ENCODE results near the gene PARN. TPM values are rescaled to one million over a fixed set of nuclear protein-coding genes. Genes with fewer than 3 reads are reported as not detected.
"Not testable (repeated sequence)": the region's sequence is repeated elsewhere in the genome, so short reads cannot be mapped to it uniquely, and the experiment has no call there.

PARN gene
- total and polyA plus RNA-seq, 12 donors = 11.7 to 121 (median 35.6) TPM

DNA sequence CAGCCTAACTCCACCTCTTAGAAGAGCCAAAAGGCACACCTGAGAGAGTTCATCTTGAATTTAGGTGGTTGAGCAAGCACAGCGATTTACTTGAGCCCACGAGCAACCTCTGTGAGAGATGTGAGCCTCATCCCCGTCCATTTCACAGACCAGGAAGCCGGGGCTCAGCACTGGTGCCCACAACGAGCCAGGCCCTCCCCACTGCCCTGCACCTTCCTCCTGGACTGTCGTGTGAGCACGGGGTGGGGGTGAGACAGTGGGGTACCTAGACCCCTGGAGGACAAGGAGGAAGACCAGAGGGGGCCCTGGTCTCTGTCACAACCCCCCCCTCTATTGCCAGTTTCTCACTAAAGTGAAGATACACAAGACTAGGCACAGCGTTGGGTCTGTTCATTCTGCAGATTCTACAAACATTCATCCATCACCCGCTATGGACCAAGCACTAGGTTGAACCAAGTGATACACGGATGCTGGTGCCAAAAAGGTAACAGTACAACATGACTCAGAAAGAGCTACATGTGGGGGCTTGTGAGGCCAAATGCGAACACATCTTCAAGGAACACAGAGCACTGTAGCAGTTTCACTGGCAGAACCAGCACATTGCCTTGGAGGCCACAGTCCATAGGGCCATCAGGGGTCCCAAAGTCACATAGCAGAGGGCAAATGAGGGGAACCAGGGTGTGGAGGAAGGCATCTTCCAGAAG is 231.9 kb downstream of the PARN start:
- H3K4me3 ChIP-seq = no peak overlapping the region
- no peaks in the 10 kb centered on the region for H3K27me3 ChIP-seq
- intact Hi-C loops (cut with DNase I) = no loop called here
- H3K9me3 ChIP-seq (replicated peaks in 1 of 3) = no peaks in the 10 kb centered on the region
- H3K36me3 ChIP-seq (replicated peaks in 1 of 2) = no peaks in the 10 kb centered on the region
- 82 to 93% (median 87%) methylated on average over 5 to 11 of the region's 11 CpGs for WGBS, 4 donors
- TF ChIP-seq, protein P1, sequence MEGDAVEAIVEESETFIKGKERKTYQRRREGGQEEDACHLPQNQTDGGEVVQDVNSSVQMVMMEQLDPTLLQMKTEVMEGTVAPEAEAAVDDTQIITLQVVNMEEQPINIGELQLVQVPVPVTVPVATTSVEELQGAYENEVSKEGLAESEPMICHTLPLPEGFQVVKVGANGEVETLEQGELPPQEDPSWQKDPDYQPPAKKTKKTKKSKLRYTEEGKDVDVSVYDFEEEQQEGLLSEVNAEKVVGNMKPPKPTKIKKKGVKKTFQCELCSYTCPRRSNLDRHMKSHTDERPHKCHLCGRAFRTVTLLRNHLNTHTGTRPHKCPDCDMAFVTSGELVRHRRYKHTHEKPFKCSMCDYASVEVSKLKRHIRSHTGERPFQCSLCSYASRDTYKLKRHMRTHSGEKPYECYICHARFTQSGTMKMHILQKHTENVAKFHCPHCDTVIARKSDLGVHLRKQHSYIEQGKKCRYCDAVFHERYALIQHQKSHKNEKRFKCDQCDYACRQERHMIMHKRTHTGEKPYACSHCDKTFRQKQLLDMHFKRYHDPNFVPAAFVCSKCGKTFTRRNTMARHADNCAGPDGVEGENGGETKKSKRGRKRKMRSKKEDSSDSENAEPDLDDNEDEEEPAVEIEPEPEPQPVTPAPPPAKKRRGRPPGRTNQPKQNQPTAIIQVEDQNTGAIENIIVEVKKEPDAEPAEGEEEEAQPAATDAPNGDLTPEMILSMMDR (IDR thresholded peaks at IDR 0.05) = no peak
- TF ChIP-seq POLR2A (IDR thresholded peaks at IDR 0.05) = no peak
- H3K4me1 ChIP-seq (replicated peaks in 1 of 2) = peaks cover 12 to 21% of the 10 kb centered on the region in 2 donors
- no peak overlapping the region for H3K27ac ChIP-seq
- DNase-seq = no peak

DNA sequence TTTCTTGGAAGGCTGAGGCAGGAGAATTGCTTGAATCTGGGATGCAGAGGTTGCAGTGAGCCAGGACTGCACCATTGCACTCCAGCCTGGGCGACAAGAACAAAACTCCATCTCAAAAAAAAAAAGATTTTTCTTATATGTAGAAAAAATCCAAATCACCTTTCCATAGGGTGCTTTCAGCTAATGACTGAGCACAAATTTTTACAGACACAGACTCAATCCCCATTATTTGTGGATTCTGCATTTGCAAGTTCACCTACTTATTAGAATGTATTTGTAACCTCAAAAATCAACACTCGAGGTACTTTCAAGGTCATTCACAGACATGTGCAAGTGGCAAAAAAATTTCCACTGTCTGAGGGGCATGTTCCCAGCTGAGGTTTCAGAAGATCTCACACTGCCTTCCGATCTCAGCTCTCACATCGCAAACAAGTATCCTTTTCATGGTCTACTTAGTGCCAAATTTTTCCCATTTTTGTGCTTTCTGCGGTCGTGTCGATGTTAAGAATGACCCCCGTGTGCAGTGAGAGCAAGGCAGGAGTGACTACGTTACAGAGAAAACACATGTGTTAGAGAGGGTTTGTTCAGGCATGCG is 234.3 kb downstream of the PARN start:
- WGBS, 4 donors = 74 to 83% (median 76%) methylated on average over 9 to 10 of the region's 10 CpGs
- intact Hi-C loops (cut with DNase I); H3K4me3 ChIP-seq; H3K27me3 ChIP-seq; H3K9me3 ChIP-seq (replicated peaks in 1 of 3); H3K27ac ChIP-seq; H3K36me3 ChIP-seq (replicated peaks in 1 of 2); DNase-seq: not testable (repeated sequence)
- H3K4me1 ChIP-seq (replicated peaks in 1 of 2) = peaks cover 12 to 21% of the 10 kb centered on the region in 2 donors

DNA sequence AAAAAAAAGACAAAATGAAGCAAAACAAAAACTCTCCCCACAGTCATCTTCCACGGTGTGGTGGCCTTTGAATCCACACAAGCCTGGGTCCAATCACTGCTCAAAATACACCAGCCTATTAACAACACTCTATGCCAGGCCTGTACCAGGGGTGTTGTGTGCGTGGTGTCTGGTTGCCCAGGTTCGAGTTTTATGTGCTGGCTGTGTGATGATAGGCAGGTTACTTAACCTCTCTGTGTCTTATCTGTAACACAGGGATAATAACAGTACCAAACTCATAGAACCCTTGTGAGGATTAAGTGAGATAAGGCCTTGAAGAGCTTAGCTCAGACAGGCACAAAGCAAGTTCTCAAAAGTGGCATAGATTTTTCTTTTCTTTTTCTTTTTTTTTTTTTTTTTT is 235.2 kb downstream of the PARN start:
- H3K36me3 ChIP-seq (replicated peaks in 1 of 2) = no peaks in the 10 kb centered on the region
- no peaks in the 10 kb centered on the region for H3K9me3 ChIP-seq (replicated peaks in 1 of 3)
- intact Hi-C loops (cut with DNase I) = no loop called here
- no peaks in the 10 kb centered on the region for H3K27me3 ChIP-seq
- H3K4me3 ChIP-seq = no peak overlapping the region
- H3K4me1 ChIP-seq (replicated peaks in 1 of 2) = peaks cover 6 to 12% of the 10 kb centered on the region in 2 donors
- no peak overlapping the region for H3K27ac ChIP-seq
- no peak for TF ChIP-seq POLR2A (IDR thresholded peaks at IDR 0.05)
- 83 to 92% (median 87%) methylated on average over 3 of the region's 3 CpGs for WGBS, 4 donors
- no peak for DNase-seq

DNA sequence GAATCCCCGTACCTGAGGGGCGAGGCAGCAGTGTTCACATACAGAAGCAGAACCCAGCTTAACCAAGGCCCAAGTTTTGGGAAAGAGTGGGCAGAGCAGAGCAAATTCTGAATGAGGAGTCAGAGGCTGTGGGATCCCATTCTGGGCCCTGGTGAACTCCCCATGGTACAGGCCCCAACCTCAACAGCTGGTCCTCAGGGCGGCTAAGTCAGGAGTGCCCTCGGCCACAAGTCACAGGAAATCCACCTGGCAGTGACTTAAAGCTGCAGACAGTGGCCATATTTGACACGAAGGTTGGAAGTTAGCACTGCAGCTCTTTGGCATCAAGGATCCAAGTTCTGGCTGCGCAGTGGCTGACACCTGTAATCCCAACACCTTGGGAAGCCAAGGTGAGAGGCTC is 237.1 kb downstream of the PARN start:
- Histone ChIP-seq H3K36me3 (replicated peaks in 1 of 2) (no peaks in the 10 kb centered on the region), H3K27ac (no peak overlapping the region), H3K27me3 (no peaks in the 10 kb centered on the region), H3K4me1 (replicated peaks in 1 of 2) (peaks cover 0 to 5% of the 10 kb centered on the region in 2 donors), H3K9me3 (replicated peaks in 1 of 3) (no peaks in the 10 kb centered on the region), H3K4me3 (no peak overlapping the region)
- 81 to 93% (median 88%) methylated on average over 3 to 6 of the region's 6 CpGs for WGBS, 4 donors
- DNase-seq = no peak
- no peak for TF ChIP-seq POLR2A (IDR thresholded peaks at IDR 0.05)
- TF ChIP-seq, protein P1 (IDR thresholded peaks at IDR 0.05) = no peak
- intact Hi-C loops (cut with DNase I) = no loop called here

DNA sequence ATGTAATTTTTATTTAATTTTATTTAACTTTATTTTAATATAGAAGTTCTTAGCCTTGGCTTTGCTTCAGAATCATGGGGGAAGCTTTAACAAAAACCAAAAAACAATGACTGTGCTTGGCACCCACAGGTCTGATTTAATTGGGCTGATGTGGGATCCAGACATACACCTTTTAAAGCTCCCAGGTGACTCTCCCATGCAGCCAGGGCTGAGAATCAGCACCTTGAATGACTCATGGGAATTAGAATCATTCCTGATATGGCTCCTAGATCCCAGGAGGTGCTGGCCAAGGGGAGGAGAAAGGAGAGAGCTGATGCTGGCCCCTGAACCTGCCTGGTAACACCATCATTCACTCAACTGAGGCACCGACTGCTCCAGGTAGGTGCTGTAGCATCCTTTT is 240.7 kb downstream of the PARN start:
- H3K27ac ChIP-seq = no peak overlapping the region
- H3K36me3 ChIP-seq (replicated peaks in 1 of 2) = no peaks in the 10 kb centered on the region
- H3K9me3 ChIP-seq (replicated peaks in 1 of 3) = no peaks in the 10 kb centered on the region
- WGBS, 4 donors = 70 to 94% (median 90%) methylated on average over 1 of the region's 1 CpG; no CpG with 5 or more reads in 1 of the 4 donors
- intact Hi-C loops (cut with DNase I) = no loop called here
- H3K4me1 ChIP-seq (replicated peaks in 1 of 2) = no peaks in the 10 kb centered on the region
- no peak overlapping the region for H3K4me3 ChIP-seq
- TF ChIP-seq, protein P1 (IDR thresholded peaks at IDR 0.05) = no peak
- no peak for TF ChIP-seq POLR2A (IDR thresholded peaks at IDR 0.05)
- DNase-seq = no peak
- H3K27me3 ChIP-seq = no peaks in the 10 kb centered on the region

All from adrenal gland (tissue), 12 donors.